HL-60 (cell line): ENCODE measurements around the gene WRAP73.

Experiments used
- GABPA ChIP-seq: IDR thresholded peaks from 2 replicates; pipeline ENCODE4 v1.6.1; 2012; ENCODE audit warnings: low read depth
- POLR2AphosphoS5 ChIP-seq: IDR thresholded peaks from 2 replicates; pipeline ENCODE4 v1.6.1; 2012; ENCODE audit warnings: low read depth
- REST ChIP-seq: IDR thresholded peaks from 2 replicates; pipeline ENCODE4 v1.6.1; 2012; ENCODE audit warnings: low read depth; ENCODE audit not compliant: insufficient replicate concordance
- SPI1 ChIP-seq: IDR thresholded peaks from 2 replicates; pipeline ENCODE4 v1.6.1; 2012; ENCODE audit warnings: low read depth, mild to moderate bottlenecking, borderline replicate concordance
- TF ChIP-seq, protein P1 (sequence below): IDR thresholded peaks from one replicate; pipeline ENCODE4 v1.5.1; 2011; ENCODE audit warnings: low read length, control low read depth, inconsistent platforms; ENCODE audit not compliant: insufficient read depth

- TF ChIP-seq, protein P1, sequence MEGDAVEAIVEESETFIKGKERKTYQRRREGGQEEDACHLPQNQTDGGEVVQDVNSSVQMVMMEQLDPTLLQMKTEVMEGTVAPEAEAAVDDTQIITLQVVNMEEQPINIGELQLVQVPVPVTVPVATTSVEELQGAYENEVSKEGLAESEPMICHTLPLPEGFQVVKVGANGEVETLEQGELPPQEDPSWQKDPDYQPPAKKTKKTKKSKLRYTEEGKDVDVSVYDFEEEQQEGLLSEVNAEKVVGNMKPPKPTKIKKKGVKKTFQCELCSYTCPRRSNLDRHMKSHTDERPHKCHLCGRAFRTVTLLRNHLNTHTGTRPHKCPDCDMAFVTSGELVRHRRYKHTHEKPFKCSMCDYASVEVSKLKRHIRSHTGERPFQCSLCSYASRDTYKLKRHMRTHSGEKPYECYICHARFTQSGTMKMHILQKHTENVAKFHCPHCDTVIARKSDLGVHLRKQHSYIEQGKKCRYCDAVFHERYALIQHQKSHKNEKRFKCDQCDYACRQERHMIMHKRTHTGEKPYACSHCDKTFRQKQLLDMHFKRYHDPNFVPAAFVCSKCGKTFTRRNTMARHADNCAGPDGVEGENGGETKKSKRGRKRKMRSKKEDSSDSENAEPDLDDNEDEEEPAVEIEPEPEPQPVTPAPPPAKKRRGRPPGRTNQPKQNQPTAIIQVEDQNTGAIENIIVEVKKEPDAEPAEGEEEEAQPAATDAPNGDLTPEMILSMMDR, result no peak
- TF ChIP-seq POLR2AphosphoS5 (no peak), REST (no peak), GABPA (no peak), SPI1 (no peak)
Observed at GRCh38 chr1:3636080-3636479, 13.8 kb downstream of the WRAP73 start.
